ENCODE results near the gene DMTF1. TPM values are rescaled to one million over a fixed set of nuclear protein-coding genes. Genes with fewer than 3 reads are reported as not detected.
"Not testable (repeated sequence)": the region's sequence is repeated elsewhere in the genome, so short reads cannot be mapped to it uniquely, and the experiment has no call there.

DMTF1 gene
- total RNA-seq, 2 experiments from 2014 or later, result 63.0 to 65.1 TPM

GRCh38 chr7:87225696-87226095, 73.4 kb downstream of the DMTF1 start:
- H3K4me1 Mint-ChIP-seq (ENCODE audit: low read depth), result peaks cover 18% of the 10 kb centered on the region
- H3K36me3 Mint-ChIP-seq (ENCODE audit: low read depth), result no peaks in the 10 kb centered on the region
- intact Hi-C loops (cut with micrococcal nuclease), result loop anchor here (10.0 kb wide), 1 partner anchor 171 kb away; the partner anchor contains the start of gene ELAPOR2
- no peaks in the 10 kb centered on the region for H3K9me3 Mint-ChIP-seq
- peaks cover 2% of the 10 kb centered on the region for H3K27me3 Mint-ChIP-seq
- ATAC-seq (no peak), DNase-seq (no peak)
- no peak overlapping the region for H3K4me3 Mint-ChIP-seq
- TF ChIP-seq, protein P1, sequence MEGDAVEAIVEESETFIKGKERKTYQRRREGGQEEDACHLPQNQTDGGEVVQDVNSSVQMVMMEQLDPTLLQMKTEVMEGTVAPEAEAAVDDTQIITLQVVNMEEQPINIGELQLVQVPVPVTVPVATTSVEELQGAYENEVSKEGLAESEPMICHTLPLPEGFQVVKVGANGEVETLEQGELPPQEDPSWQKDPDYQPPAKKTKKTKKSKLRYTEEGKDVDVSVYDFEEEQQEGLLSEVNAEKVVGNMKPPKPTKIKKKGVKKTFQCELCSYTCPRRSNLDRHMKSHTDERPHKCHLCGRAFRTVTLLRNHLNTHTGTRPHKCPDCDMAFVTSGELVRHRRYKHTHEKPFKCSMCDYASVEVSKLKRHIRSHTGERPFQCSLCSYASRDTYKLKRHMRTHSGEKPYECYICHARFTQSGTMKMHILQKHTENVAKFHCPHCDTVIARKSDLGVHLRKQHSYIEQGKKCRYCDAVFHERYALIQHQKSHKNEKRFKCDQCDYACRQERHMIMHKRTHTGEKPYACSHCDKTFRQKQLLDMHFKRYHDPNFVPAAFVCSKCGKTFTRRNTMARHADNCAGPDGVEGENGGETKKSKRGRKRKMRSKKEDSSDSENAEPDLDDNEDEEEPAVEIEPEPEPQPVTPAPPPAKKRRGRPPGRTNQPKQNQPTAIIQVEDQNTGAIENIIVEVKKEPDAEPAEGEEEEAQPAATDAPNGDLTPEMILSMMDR (IDR thresholded peaks at IDR 0.05), result no peak
- ChIA-PET CTCF (interaction anchor here (1.0 to 1.7 kb wide), 4 partner anchors 11 to 284 kb away, joined by 4 to 9 read pairs (median 5); no protein-coding TSS in a partner anchor), POLR2A (interaction anchor here (1.2 kb wide), 1 partner anchor 73 kb away, joined by 4 read pairs; the partner anchor contains the start of gene DMTF1)
- H3K27ac Mint-ChIP-seq, result no peak overlapping the region

DNA sequence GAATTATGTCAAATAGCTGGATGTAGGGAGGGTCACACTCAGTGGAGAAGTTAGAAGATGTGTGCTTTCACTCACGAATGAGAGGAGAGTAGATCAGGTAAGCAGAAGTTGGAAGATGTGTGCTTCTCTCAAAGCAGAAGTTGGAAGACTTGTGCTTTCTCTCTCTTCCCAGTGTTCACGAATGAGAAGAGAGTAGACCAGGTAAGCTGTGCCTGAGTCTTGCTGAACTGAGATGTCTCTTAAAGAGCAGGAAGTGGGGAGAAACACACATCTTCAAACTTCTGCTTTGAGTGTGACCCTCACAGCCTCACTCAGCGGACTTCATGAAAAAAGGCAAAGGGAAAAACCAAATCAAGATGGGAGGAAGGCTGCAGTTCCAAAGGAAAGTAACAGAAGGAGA, 74.2 kb downstream of the DMTF1 start:
- H3K27ac Mint-ChIP-seq, result no peak overlapping the region
- H3K36me3 Mint-ChIP-seq (ENCODE audit: low read depth), result no peaks in the 10 kb centered on the region
- H3K4me1 Mint-ChIP-seq (ENCODE audit: low read depth), result peaks cover 13% of the 10 kb centered on the region
- H3K9me3 Mint-ChIP-seq, result no peaks in the 10 kb centered on the region
- intact Hi-C loops (cut with micrococcal nuclease), result loop anchor here (10.0 kb wide), 1 partner anchor 172 kb away; the partner anchor contains the start of gene ELAPOR2
- no peak overlapping the region for H3K4me3 Mint-ChIP-seq
- ChIA-PET CTCF (interaction anchor here (1.0 to 1.7 kb wide), 4 partner anchors 10 to 285 kb away, joined by 3 to 9 read pairs (median 5); no protein-coding TSS in a partner anchor), POLR2A (no interaction called here)
- ATAC-seq (no peak), DNase-seq (no peak)
- TF ChIP-seq, protein P1 (IDR thresholded peaks at IDR 0.05), result no peak
- peaks cover 1% of the 10 kb centered on the region for H3K27me3 Mint-ChIP-seq

DNA sequence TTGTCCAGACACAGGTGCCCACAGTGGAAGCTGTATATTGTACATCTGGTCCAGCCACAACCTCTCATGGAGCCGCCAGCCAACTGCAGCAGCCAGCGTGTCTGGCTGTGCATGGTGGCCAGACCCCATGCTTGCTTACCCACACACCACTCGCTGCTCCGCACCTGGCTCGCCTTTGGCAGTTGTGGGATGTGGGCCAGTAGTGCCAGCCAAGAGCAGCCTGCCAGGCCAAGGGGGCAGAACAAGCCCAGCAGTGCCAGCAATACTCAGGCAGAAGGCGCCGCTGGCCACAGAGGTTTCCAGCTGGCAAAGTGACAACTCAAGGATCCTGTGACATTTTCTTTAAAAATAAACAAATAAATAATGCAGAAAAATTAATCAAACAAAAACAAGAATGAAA, 79.0 kb downstream of the DMTF1 start:
- Mint-ChIP-seq H3K4me3 (no peak overlapping the region), H3K4me1 (ENCODE audit: low read depth) (peaks cover 7% of the 10 kb centered on the region), H3K36me3 (ENCODE audit: low read depth) (no peaks in the 10 kb centered on the region), H3K27ac (no peak overlapping the region), H3K9me3 (no peaks in the 10 kb centered on the region), H3K27me3 (peaks cover 1% of the 10 kb centered on the region)
- no peak for DNase-seq
- TF ChIP-seq, protein P1 (IDR thresholded peaks at IDR 0.05), result no peak
- intact Hi-C loops (cut with micrococcal nuclease), result no loop called here
- ChIA-PET CTCF (interaction anchor here (1.0 to 1.2 kb wide), 2 partner anchors 33 to 305 kb away, joined by 3 read pairs; no protein-coding TSS in a partner anchor), POLR2A (no interaction called here)
- no peak for ATAC-seq

DNA sequence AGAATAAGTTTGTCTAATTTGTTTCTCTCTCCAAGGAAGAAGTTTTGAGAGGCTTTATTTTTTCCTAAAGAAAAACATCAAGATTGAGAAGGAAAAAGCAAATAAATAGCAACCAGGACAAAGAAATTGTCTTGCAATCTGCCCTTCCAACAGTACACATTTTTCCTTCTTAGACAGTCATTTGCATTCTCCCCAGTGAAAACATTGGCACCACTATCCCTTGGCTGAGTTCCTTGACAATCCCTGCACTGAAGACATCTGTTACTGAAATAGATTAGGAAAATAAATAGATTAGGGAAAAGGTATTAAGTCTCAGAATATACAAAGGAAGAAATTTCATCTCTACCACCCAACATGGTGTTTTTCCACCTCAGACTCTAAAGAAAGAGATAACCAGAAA, 79.5 kb downstream of the DMTF1 start:
- peaks cover 2% of the 10 kb centered on the region for H3K4me1 Mint-ChIP-seq (ENCODE audit: low read depth)
- H3K27me3 Mint-ChIP-seq, result peaks cover 1% of the 10 kb centered on the region
- H3K27ac Mint-ChIP-seq, result no peak overlapping the region
- DNase-seq (no peak), ATAC-seq (no peak)
- TF ChIP-seq, protein P1 (IDR thresholded peaks at IDR 0.05), result no peak
- intact Hi-C loops (cut with micrococcal nuclease), result no loop called here
- POLR2A ChIA-PET, result interaction anchor here (0.6 kb wide), 1 partner anchor 13 kb away, joined by 5 read pairs; no protein-coding TSS in a partner anchor
- no peak overlapping the region for H3K4me3 Mint-ChIP-seq
- H3K36me3 Mint-ChIP-seq (ENCODE audit: low read depth), result no peaks in the 10 kb centered on the region
- CTCF ChIA-PET, result interaction anchor here (1.2 kb wide), 1 partner anchor 33 kb away, joined by 3 read pairs; no protein-coding TSS in a partner anchor
- H3K9me3 Mint-ChIP-seq, result no peaks in the 10 kb centered on the region

DNA sequence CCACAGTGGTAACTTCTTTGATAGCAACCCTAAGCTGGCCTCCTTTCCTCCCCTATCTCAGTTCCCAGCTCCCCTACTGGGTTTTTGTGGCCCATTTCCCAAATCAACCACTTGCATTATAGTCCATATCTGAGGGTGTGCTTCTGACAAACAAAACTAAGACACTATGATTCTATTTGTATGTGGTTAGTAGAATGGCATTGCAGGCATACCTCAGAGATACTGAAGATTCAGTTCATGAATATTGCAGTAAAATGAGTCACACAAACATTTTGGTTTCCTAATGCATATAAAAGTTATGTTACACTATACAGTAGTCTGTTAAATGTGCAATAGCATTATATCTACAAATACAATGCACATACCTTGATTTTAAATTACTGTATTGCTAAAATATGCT, 82.7 kb downstream of the DMTF1 start:
- ATAC-seq (no peak), DNase-seq (no peak)
- TF ChIP-seq, protein P1 (IDR thresholded peaks at IDR 0.05), result no peak
- Mint-ChIP-seq H3K36me3 (ENCODE audit: low read depth) (no peaks in the 10 kb centered on the region), H3K4me1 (ENCODE audit: low read depth) (peaks cover 3% of the 10 kb centered on the region), H3K27me3 (peaks cover 6% of the 10 kb centered on the region), H3K9me3 (no peaks in the 10 kb centered on the region), H3K27ac (no peak overlapping the region), H3K4me3 (no peak overlapping the region)
- CTCF ChIA-PET, result interaction anchor here (1.0 kb wide), 2 partner anchors 14 to 308 kb away, joined by 3 read pairs; no protein-coding TSS in a partner anchor
- intact Hi-C loops (cut with micrococcal nuclease), result no loop called here
- POLR2A ChIA-PET, result no interaction called here

DNA sequence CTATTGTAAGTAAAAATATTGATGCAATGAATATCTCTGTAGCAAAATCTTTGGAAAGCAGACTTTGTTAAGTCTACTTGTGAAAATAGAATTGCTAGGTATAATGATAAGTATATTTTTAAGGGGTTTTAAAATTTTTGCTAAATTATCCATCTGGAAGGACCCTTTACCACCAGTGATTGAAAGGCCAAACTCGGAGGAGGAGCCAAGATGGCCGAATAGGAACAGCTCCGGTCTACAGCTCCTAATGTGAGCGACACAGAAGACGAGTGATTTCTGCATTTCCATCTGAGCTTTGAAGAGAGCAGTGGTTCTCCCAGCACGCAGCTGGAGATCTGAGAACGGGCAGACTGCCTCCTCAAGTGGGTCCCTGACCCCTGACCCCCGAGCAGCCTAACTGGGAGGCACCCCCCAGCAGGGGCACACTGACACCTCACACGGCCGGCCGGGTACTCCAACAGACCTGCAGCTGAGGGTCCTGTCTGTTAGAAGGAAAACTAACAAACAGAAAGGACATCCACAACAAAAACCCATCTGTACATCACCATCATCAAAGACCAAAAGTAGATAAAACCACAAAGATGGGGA, 86.3 kb downstream of the DMTF1 start:
- intact Hi-C loops (cut with micrococcal nuclease); ATAC-seq; DNase-seq; H3K9me3 Mint-ChIP-seq; H3K4me1 Mint-ChIP-seq (ENCODE audit: low read depth); H3K4me3 Mint-ChIP-seq; POLR2A ChIA-PET; H3K27ac Mint-ChIP-seq; H3K36me3 Mint-ChIP-seq (ENCODE audit: low read depth); H3K27me3 Mint-ChIP-seq; CTCF ChIA-PET: not testable (repeated sequence)

GRCh38 chr7:87245671-87246070, 93.4 kb downstream of the DMTF1 start:
- intact Hi-C loops (cut with micrococcal nuclease); H3K36me3 Mint-ChIP-seq (ENCODE audit: low read depth); H3K4me1 Mint-ChIP-seq (ENCODE audit: low read depth); H3K27ac Mint-ChIP-seq; H3K4me3 Mint-ChIP-seq; ATAC-seq; POLR2A ChIA-PET; DNase-seq: not testable (repeated sequence)
- CTCF ChIA-PET, result interaction anchor here (1.0 kb wide), 1 partner anchor 9 kb away, joined by 3 read pairs; no protein-coding TSS in a partner anchor
- H3K27me3 Mint-ChIP-seq, result peaks cover 11% of the 10 kb centered on the region
- peaks cover 21% of the 10 kb centered on the region for H3K9me3 Mint-ChIP-seq

All from activated CD8-positive, alpha-beta T cell treated with anti-CD3 and anti-CD28 coated beads for 36 hours (primary cell).